K562 (cell line): ENCODE data around the gene HS2ST1. TPM values are rescaled to one million over a fixed set of nuclear protein-coding genes. Genes with fewer than 3 reads are reported as not detected.
A peak's percentile ranks its signal among the peaks of the same experiment; 100 is the strongest.

Experiments used
- ATF7 ChIP-seq: fragments of 450-650 bp; IDR thresholded peaks from 2 replicates; pipeline ENCODE4 v1.7.1; 2014; ENCODE audit warnings: mild to moderate bottlenecking, moderate library complexity
- CC2D1A ChIP-seq: fragments of 450-650 bp; IDR thresholded peaks from 2 replicates; pipeline ENCODE4 v1.6.1; 2017; ENCODE audit warnings: mild to moderate bottlenecking
- EP300 ChIP-seq: IDR thresholded peaks from 2 replicates; pipeline ENCODE4 v1.6.1; 2012; ENCODE audit warnings: low read length, improper control_type of control experiment
- ETV5 ChIP-seq: sonication (generic); formaldehyde crosslinking; IDR thresholded peaks from 2 replicates; pipeline ENCODE4 v1.4.0; 2020; ENCODE audit warnings: low read depth, mild to moderate bottlenecking, missing genetic modification reagents
- GATA2 ChIP-seq: sonication (generic); formaldehyde crosslinking; IDR thresholded peaks from 2 replicates; pipeline ENCODE4 v1.4.0; 2020; ENCODE audit warnings: mild to moderate bottlenecking, missing genetic modification reagents
- HDAC1 ChIP-seq, 2 experiments: fragments of 450-650 bp; IDR thresholded peaks; 2 replicates each; pipeline ENCODE4 v1.6.1; 2016 to 2017; ENCODE audit warnings: inconsistent platforms in 1 of 2, mild to moderate bottlenecking in 1 of 2, moderate library complexity in 1 of 2
- KDM1A ChIP-seq, 2 experiments: fragments of 450-650 bp; IDR thresholded peaks; 2 replicates each; pipeline ENCODE4 v1.6.1; 2016; ENCODE audit warnings: mild to moderate bottlenecking in 2 of 2
- NR4A1 ChIP-seq, 2 experiments: fragments of 250-450 bp in 1 of 2; fragments of 450-650 bp in 1 of 2; sonication (Bioruptor Pico) in 1 of 2; IDR thresholded peaks; 2 replicates each; pipeline versions ENCODE4 v1.4.0 to v1.6.1; 2016 to 2020; ENCODE audit warnings: mild to moderate bottlenecking in 2 of 2, missing compliant biosample characterization in 1 of 2, missing genetic modification characterization in 1 of 2, moderate library complexity in 1 of 2
- REST ChIP-seq, 2 experiments: fragments of 450-650 bp; formaldehyde crosslinking in 1 of 2; IDR thresholded peaks; 2 replicates each; pipeline versions ENCODE4 v1.4.0 to v1.6.1; 2014 to 2020; ENCODE audit warnings: mild to moderate bottlenecking in 2 of 2, borderline replicate concordance in 1 of 2, low read depth in 1 of 2
- SIN3B ChIP-seq: fragments of 450-650 bp; IDR thresholded peaks from 2 replicates; pipeline ENCODE4 v1.6.1; 2017; ENCODE audit warnings: low read depth, mild to moderate bottlenecking, moderate library complexity
- SOX6 ChIP-seq: fragments of 450-650 bp; IDR thresholded peaks from 2 replicates; pipeline ENCODE4 v1.6.1; 2014; ENCODE audit warnings: mild to moderate bottlenecking
- THRB ChIP-seq: fragments of 450-650 bp; formaldehyde crosslinking; conservative IDR thresholded peaks from 2 replicates; pipeline ENCODE4 v1.4.0; 2022; ENCODE audit warnings: mild to moderate bottlenecking, missing genetic modification characterization
- U2AF2 ChIP-seq: fragments of 200-400 bp; formaldehyde crosslinking; optimal IDR thresholded peaks from 2 replicates; pipeline ENCODE3; 2017; ENCODE audit warnings: low read depth, mild to moderate bottlenecking, low read length
- ZBTB49 ChIP-seq: sonication (generic); formaldehyde crosslinking; IDR thresholded peaks from 2 replicates; pipeline ENCODE4 v1.8.0; 2022; ENCODE audit warnings: missing genetic modification reagents, mild to moderate bottlenecking, borderline replicate concordance
- ZBTB8A ChIP-seq: fragments of 450-650 bp; IDR thresholded peaks from 2 replicates; pipeline ENCODE4 v1.6.1; 2018; ENCODE audit warnings: mild to moderate bottlenecking, moderate library complexity; ENCODE audit not compliant: partially characterized antibody
- ZNF133 ChIP-seq: fragments of 250-450 bp; sonication (Bioruptor Pico); IDR thresholded peaks from 2 replicates; pipeline ENCODE4 v1.4.0; 2020; ENCODE audit warnings: mild to moderate bottlenecking
- ZNF146 ChIP-seq: IDR thresholded peaks from one replicate; pipeline ENCODE4 v1.6.1; 2018; ENCODE audit warnings: missing compliant biosample characterization; ENCODE audit not compliant: unreplicated experiment
- ZNF717 ChIP-seq: fragments of 250-450 bp; sonication (Bioruptor Pico); IDR thresholded peaks from 2 replicates; pipeline ENCODE4 v1.5.0; 2021
- polyA plus RNA-seq, 8 experiments: library from polyadenylated mRNA; depleted of rRNA in 4 of 8; stranded (reverse) in 5 of 8; unstranded in 3 of 8; fragments of >200 nt; fragmentation: Nextera tagmentation in 2 of 8; fragmentation: Illumina TruSeq in 1 of 8; extraction: Ambion mirVana in 2 of 8; extraction: Trizol in 1 of 8; gene quantifications; 2 replicates each; pipeline versions ENCODE4 v1.2.1 to v1.2.3, GENCODE V29; 2011 to 2014; ENCODE audit warnings: inconsistent platforms in 1 of 8, missing spikeins in 1 of 8
- total RNA-seq, 7 experiments: library from RNA; depleted of rRNA in 6 of 7; stranded (reverse); fragments of >200 nt in 6 of 7; fragmentation: Illumina TruSeq in 2 of 7; extraction: Trizol in 2 of 7; gene quantifications; 2 replicates each; pipeline versions ENCODE4 v1.2.1 to v1.2.3, GENCODE V29; 2011 to 2021; ENCODE audit warnings: low replicate concordance in 1 of 7

The HS2ST1 gene
- total and polyA plus RNA-seq, 9 of the 15 experiments (the other 6 are each of a cell fraction or from before 2014, with no cell fraction given) = 7.7 to 43.3 (median 25.8) TPM

DNA sequence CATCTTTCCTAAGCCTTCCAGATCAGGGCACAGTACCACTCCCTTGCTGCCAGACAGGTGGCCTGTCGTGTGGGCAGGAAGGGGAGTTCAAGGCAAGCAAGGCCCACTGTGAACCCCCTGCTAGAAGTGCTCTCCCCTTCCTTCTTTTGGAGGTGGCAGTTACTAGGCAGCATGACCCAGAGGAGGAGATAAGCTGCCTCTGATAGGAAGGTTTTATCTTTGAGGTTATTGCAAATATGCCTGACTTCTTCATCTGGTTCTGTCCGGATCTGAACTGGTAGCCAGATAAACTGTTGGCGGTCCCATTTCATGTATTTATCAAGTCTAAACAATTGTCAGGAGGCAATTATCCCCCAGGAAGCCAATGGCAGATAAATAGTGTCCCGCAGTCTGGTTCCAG lies 216.0 kb downstream of the HS2ST1 start (continued):
- TF ChIP-seq GATA2 (CRISPR knock-in tag) (no peak), ZBTB8A (no peak), SIN3B (no peak), CC2D1A (no peak), HDAC1 (IDR thresholded peaks at IDR 0.05) (no peak), ZNF717 (no peak), THRB (CRISPR knock-in tag) (no peak), REST (IDR thresholded peaks at IDR 0.05; ENCODE audit: borderline replicate concordance) (peak; percentile 94), REST (CRISPR knock-in tag; IDR thresholded peaks at IDR 0.05; ENCODE audit: low read depth) (no peak), SOX6 (peak; percentile 34; the same call in 1 of the 2 replicates), ZNF146 (CRISPR knock-in tag) (no peak), EP300 (peak; percentile 46; the same call in 1 of the 2 replicates), ZBTB49 (CRISPR knock-in tag) (no peak), ETV5 (CRISPR knock-in tag) (no peak), KDM1A (IDR thresholded peaks at IDR 0.05) (no peak), NR4A1 (CRISPR knock-in tag; IDR thresholded peaks at IDR 0.05) (no peak), NR4A1 (tag; IDR thresholded peaks at IDR 0.05) (0 out of 2 replicates have a peak, but pooled peaks have one; percentile 42), ATF7 (peak; percentile 43; the same call in 1 of the 2 replicates), ZNF133 (CRISPR knock-in tag) (no peak), U2AF2 (no peak)
